MCF 10A (cell line): ENCODE measurements around the gene LRMDA. TPM values are rescaled to one million over a fixed set of nuclear protein-coding genes. Genes with fewer than 3 reads are reported as not detected.

ENCODE experiments used
- BruUV-seq: library from RNA; stranded (reverse); fragments of 400-500 nt; replicated peaks from 2 replicates; lab custom pipeline; 2021; lab: Mats Ljungman, UMichigan
- CTCF ChIA-PET: fragments of 300-600 bp; sonication (Branson Sonifier 250); formaldehyde crosslinking; extraction: SDS; loops from one replicate; lab custom pipeline; 2021; ENCODE audit warnings: antibody characterized with exemption, inconsistent platforms; lab: Yijun Ruan, JAX
- POLR2A ChIA-PET: fragments of 300-600, 350-650 bp; sonication (Branson Sonifier 250); formaldehyde crosslinking; extraction: SDS; loops from one replicate; lab custom pipeline; 2020; ENCODE audit warnings: antibody characterized with exemption, inconsistent platforms; lab: Yijun Ruan, JAX
- DNase-seq: peaks from one replicate; pipeline ENCODE4 v3.0.0-alpha.2; 2018; ENCODE audit not compliant: unreplicated experiment
- H3K27ac Mint-ChIP-seq: one replicate; pipeline ENCODE4 v1.8.0; 2022; ENCODE audit warnings: mild to moderate bottlenecking, low read depth, mixed read lengths; ENCODE audit not compliant: unreplicated experiment
- H3K27me3 Mint-ChIP-seq: one replicate; pipeline ENCODE4 v1.8.0; 2022; ENCODE audit warnings: mixed read lengths; ENCODE audit not compliant: insufficient read depth, unreplicated experiment
- H3K36me3 Mint-ChIP-seq: one replicate; pipeline ENCODE4 v1.8.0; 2022; ENCODE audit warnings: mild to moderate bottlenecking, moderate library complexity, mixed read lengths; ENCODE audit not compliant: insufficient read depth, unreplicated experiment
- H3K4me1 Mint-ChIP-seq: one replicate; pipeline ENCODE4 v1.8.0; 2022; ENCODE audit warnings: mixed read lengths; ENCODE audit not compliant: insufficient read depth, unreplicated experiment
- H3K4me3 Mint-ChIP-seq: one replicate; pipeline ENCODE4 v1.8.0; 2022; ENCODE audit warnings: mild to moderate bottlenecking, moderate library complexity, mixed read lengths; ENCODE audit not compliant: unreplicated experiment
- H3K9me3 Mint-ChIP-seq: one replicate; pipeline ENCODE4 v1.8.0; 2022; ENCODE audit warnings: mixed read lengths; ENCODE audit not compliant: unreplicated experiment
- CTCF ChIP-seq: fragments of 200-600 bp; IDR thresholded peaks from one replicate; pipeline ENCODE4 v1.8.0; 2022; ENCODE audit warnings: antibody characterized with exemption, mild to moderate bottlenecking; ENCODE audit not compliant: unreplicated experiment
- intact Hi-C: fragments of 100-400 bp; cut with micrococcal nuclease; formaldehyde crosslinking; loops from 2 replicates; pipeline ENCODE4 v1.14.1; 2022
- total RNA-seq: library from RNA; stranded (reverse); gene quantifications from 2 replicates; pipeline ENCODE4 v1.2.3, GENCODE V29; 2022

LRMDA gene
- total RNA-seq, 1 experiment from 2014 or later, result not detected

- no peaks in the 10 kb centered on the region for H3K36me3 Mint-ChIP-seq
- BruUV-seq, result no TSS peak
- CTCF ChIA-PET, result no interaction called here
- POLR2A ChIA-PET, result interaction anchor here (0.9 to 1.1 kb wide), 2 partner anchors 19 to 20 kb away, joined by 3 read pairs; no protein-coding TSS in a partner anchor
- no peak for DNase-seq
- H3K4me1 Mint-ChIP-seq, result peaks cover 6% of the 10 kb centered on the region
- H3K27ac Mint-ChIP-seq, result no peak overlapping the region
- H3K4me3 Mint-ChIP-seq, result no peak overlapping the region
- TF ChIP-seq CTCF, result no peak
- no peaks in the 10 kb centered on the region for H3K27me3 Mint-ChIP-seq
- intact Hi-C loops, result no loop called here
- H3K9me3 Mint-ChIP-seq, result no peaks in the 10 kb centered on the region
These were observed 18.1 kb downstream of the LRMDA start for GRCh38 chr10:75449382-75450074.

GRCh38 chr10:75450075-75450445 is 18.6 kb downstream of the LRMDA start:
- no peak for TF ChIP-seq CTCF
- no peak for DNase-seq
- H3K27ac Mint-ChIP-seq, result no peak overlapping the region
- H3K36me3 Mint-ChIP-seq, result no peaks in the 10 kb centered on the region
- H3K27me3 Mint-ChIP-seq, result no peaks in the 10 kb centered on the region
- POLR2A ChIA-PET, result no interaction called here
- BruUV-seq, result no TSS peak
- peaks cover 6% of the 10 kb centered on the region for H3K4me1 Mint-ChIP-seq
- no peak overlapping the region for H3K4me3 Mint-ChIP-seq
- H3K9me3 Mint-ChIP-seq, result no peaks in the 10 kb centered on the region
- CTCF ChIA-PET, result interaction anchor here (1.6 kb wide), 1 partner anchor 14 kb away, joined by 4 read pairs; no protein-coding TSS in a partner anchor
- intact Hi-C loops, result no loop called here

- ChIA-PET POLR2A (interaction anchor here (0.9 to 1.0 kb wide), 2 partner anchors 9 to 11 kb away, joined by 3 to 4 read pairs; no protein-coding TSS in a partner anchor), CTCF (interaction anchor here (0.6 to 1.6 kb wide), 3 partner anchors 13 to 191 kb away, joined by 3 to 4 read pairs (median 3); no protein-coding TSS in a partner anchor)
- intact Hi-C loops, result no loop called here
- no peak overlapping the region for H3K4me3 Mint-ChIP-seq
- no peak for DNase-seq
- H3K9me3 Mint-ChIP-seq, result no peaks in the 10 kb centered on the region
- BruUV-seq, result no TSS peak
- no peak for TF ChIP-seq CTCF
- H3K27me3 Mint-ChIP-seq, result no peaks in the 10 kb centered on the region
- no peak overlapping the region for H3K27ac Mint-ChIP-seq
- no peaks in the 10 kb centered on the region for H3K36me3 Mint-ChIP-seq
- H3K4me1 Mint-ChIP-seq, result peaks cover 6% of the 10 kb centered on the region
These were observed 19.5 kb downstream of the LRMDA start for GRCh38 chr10:75450644-75451640.
